Esophagus squamous epithelium (tissue), 5 donors: Measurements from ENCODE around the gene PARP6. TPM values are rescaled to one million over a fixed set of nuclear protein-coding genes. Genes with fewer than 3 reads are reported as not detected.
"Not testable (repeated sequence)": the region's sequence is repeated elsewhere in the genome, so short reads cannot be mapped to it uniquely, and the experiment has no call there.

Source experiments
- DNase-seq: peaks from one replicate; lab custom pipeline; 2025; lab: John Stamatoyannopoulos, UW
- H3K27ac ChIP-seq, 4 donors: fragments of 200-600 bp; sonication (generic); one replicate each; pipeline ENCODE4 v1.5.1; 2016 to 2019; ENCODE audit warnings: mild to moderate bottlenecking in 1 of 4
- H3K27me3 ChIP-seq, 4 donors: fragments of 200-600 bp; sonication (generic); 1 replicate in 3 of 4; 2 replicates in 1 of 4; pipeline versions ENCODE4 v1.5.1 to v1.6.0; 2017 to 2021; ENCODE audit warnings: antibody characterized with exemption in 1 of 4
- H3K36me3 ChIP-seq, 3 donors: fragments of 200-600 bp; sonication (generic); one replicate each; pipeline ENCODE4 v1.5.1; 2016 to 2019
- H3K4me1 ChIP-seq, 3 donors: fragments of 200-600 bp; sonication (generic); one replicate each; pipeline ENCODE4 v1.5.1; 2017 to 2019
- H3K4me3 ChIP-seq, 4 donors: fragments of 200-600 bp; sonication (generic); 1 replicate in 3 of 4; 2 replicates in 1 of 4; pipeline ENCODE4 v1.5.1; 2016 to 2019; ENCODE audit warnings: mild to moderate bottlenecking in 2 of 4, moderate library complexity in 1 of 4
- H3K9me3 ChIP-seq, 3 donors: fragments of 200-600 bp; sonication (generic); one replicate each; pipeline ENCODE4 v1.5.1; 2016 to 2019
- CTCF ChIP-seq, 6 experiments: fragments of 450-650 bp in 4 of 6; fragments of 200-600 bp in 2 of 6; sonication (generic) in 2 of 6; IDR thresholded peaks; one replicate each; pipeline ENCODE4 v1.5.1; 2016 to 2019; ENCODE audit warnings: antibody characterized with exemption in 6 of 6, mild to moderate bottlenecking in 4 of 6, moderate library complexity in 4 of 6
- POLR2A ChIP-seq, 4 donors: fragments of 450-650 bp; IDR thresholded peaks; one replicate each; pipeline ENCODE4 v1.6.1; 2017; ENCODE audit warnings: antibody characterized with exemption in 4 of 4, mild to moderate bottlenecking in 4 of 4, moderate library complexity in 3 of 4
- WGBS, 2 donors: methylation state at CpG; one replicate each; pipeline ENCODE4 v1.1.5; 2018; 5-methylcytosine and 5-hydroxymethylcytosine counted together
- intact Hi-C: fragments of 100-400 bp; cut with DNase I; formaldehyde crosslinking; loops from one replicate; pipeline ENCODE4 v1.15.0; 2022
- total RNA-seq, 4 donors: library from RNA; depleted of rRNA; stranded (reverse); fragments of >200 nt; gene quantifications; one replicate each; pipeline ENCODE4 v1.1.0, GENCODE V29; 2016
- donor health status: DM: yes; HTN: yes; CAD: no.

The PARP6 gene
- total RNA-seq, 4 donors from 2014 or later, result 12.2 to 62.2 (median 31.6) TPM

GRCh38 chr15:72278737-72279136 is 6.4 kb upstream of the PARP6 start:
- no peak for TF ChIP-seq CTCF (IDR thresholded peaks at IDR 0.05)
- TF ChIP-seq POLR2A (IDR thresholded peaks at IDR 0.05), result no peak
- no peak for DNase-seq
- intact Hi-C loops, result no loop called here
- Histone ChIP-seq H3K27me3 (no peaks in the 10 kb centered on the region), H3K9me3 (no peaks in the 10 kb centered on the region), H3K4me1 (no peaks in the 10 kb centered on the region), H3K36me3 (no peaks in the 10 kb centered on the region), H3K4me3 (no peak overlapping the region), H3K27ac (no peak overlapping the region)
- WGBS, 2 donors, result 93 to 100% methylated on average over 1 of the region's 1 CpG

GRCh38 chr15:72276326-72276700 is 4.0 kb upstream of the PARP6 start:
- Histone ChIP-seq H3K27ac (no peak overlapping the region), H3K9me3 (no peaks in the 10 kb centered on the region), H3K4me3 (no peak overlapping the region), H3K4me1 (peaks cover 0 to 16% (median 10%) of the 10 kb centered on the region in 3 donors), H3K27me3 (no peaks in the 10 kb centered on the region), H3K36me3 (no peaks in the 10 kb centered on the region)
- TF ChIP-seq POLR2A (IDR thresholded peaks at IDR 0.05) (no peak), CTCF (IDR thresholded peaks at IDR 0.05) (no peak)
- DNase-seq, result no peak
- intact Hi-C loops, result no loop called here

GRCh38 chr15:72275635-72276325 is 3.4 kb upstream of the PARP6 start:
- DNase-seq, intact Hi-C loops, H3K36me3 ChIP-seq, H3K4me3 ChIP-seq, H3K27me3 ChIP-seq, H3K9me3 ChIP-seq, H3K27ac ChIP-seq: not testable (repeated sequence)
- H3K4me1 ChIP-seq, result peaks cover 0 to 22% (median 15%) of the 10 kb centered on the region in 3 donors

- Histone ChIP-seq H3K4me1 (peaks cover 0 to 27% (median 17%) of the 10 kb centered on the region in 3 donors), H3K36me3 (peaks cover 0 to 20% (median 3%) of the 10 kb centered on the region in 3 donors), H3K27ac (peak overlapping the region; percentile 74 to 94 (median 92)), H3K27me3 (no peaks in the 10 kb centered on the region), H3K4me3 (peak overlapping the region; percentile 66 to 92 (median 88)), H3K9me3 (no peaks in the 10 kb centered on the region)
- DNase-seq, result no peak
- TF ChIP-seq POLR2A (IDR thresholded peaks at IDR 0.05) (no peak), CTCF (IDR thresholded peaks at IDR 0.05) (no peak)
- intact Hi-C loops, result loop anchor here (5.0 kb wide), 1 partner anchor 76 kb away; the partner anchor contains the start of gene GRAMD2A
- WGBS, 2 donors, result 42 to 66% methylated on average over 4 to 7 of the region's 10 CpGs
These were observed 621 bp upstream of the PARP6 start for GRCh38 chr15:72272997-72273352.

GRCh38 chr15:72271895-72272212 is 500 bp downstream of the PARP6 start:
- Histone ChIP-seq H3K27ac (peak overlapping the region; percentile 91 to 96 (median 94)), H3K4me3 (peak overlapping the region; percentile 66 to 92 (median 88)), H3K9me3 (no peaks in the 10 kb centered on the region), H3K36me3 (peaks cover 0 to 32% (median 14%) of the 10 kb centered on the region in 3 donors), H3K27me3 (no peaks in the 10 kb centered on the region), H3K4me1 (peaks cover 0 to 27% (median 17%) of the 10 kb centered on the region in 3 donors)
- no peak for DNase-seq
- 3 to 11% methylated on average over 4 to 11 of the region's 13 CpGs for WGBS, 2 donors
- intact Hi-C loops, result loop anchor here (5.0 kb wide), 1 partner anchor 75 kb away; the partner anchor contains the start of gene GRAMD2A
- TF ChIP-seq CTCF (IDR thresholded peaks at IDR 0.05) (no peak), POLR2A (IDR thresholded peaks at IDR 0.05) (no peak)
